ENCODE measurements around the gene EFNA5. TPM values are rescaled to one million over a fixed set of nuclear protein-coding genes. Genes with fewer than 3 reads are reported as not detected.
"Not testable (repeated sequence)": the region's sequence is repeated elsewhere in the genome, so short reads cannot be mapped to it uniquely, and the experiment has no call there.

Gene EFNA5
- total RNA-seq, 1 donor from 2014 or later: 0.23 TPM

DNA sequence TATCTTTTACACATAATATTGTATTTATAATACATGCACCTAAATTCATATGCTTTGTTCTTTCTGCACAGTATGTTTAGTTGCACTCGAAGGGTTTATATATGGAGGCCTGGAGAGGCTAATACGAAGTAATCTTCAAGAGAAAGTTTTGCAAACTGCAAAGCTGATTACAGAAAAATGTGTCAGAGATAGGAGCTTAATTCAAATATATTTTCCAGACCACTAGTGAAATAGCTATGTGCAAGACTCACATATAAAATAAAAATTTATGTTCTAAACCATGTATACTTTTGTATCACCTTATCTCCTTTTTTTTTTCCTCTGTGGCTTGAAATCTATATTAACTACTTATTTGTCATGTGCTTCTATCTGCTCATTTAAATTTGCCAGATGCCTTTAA is 313.8 kb downstream of the EFNA5 start:
- intact Hi-C loops (cut with micrococcal nuclease): no loop called here

GRCh38 chr5:107352576-107352975 is 318.2 kb downstream of the EFNA5 start:
- intact Hi-C loops (cut with micrococcal nuclease): no loop called here

GRCh38 chr5:107346580-107346979 is 324.2 kb downstream of the EFNA5 start:
- intact Hi-C loops (cut with micrococcal nuclease): not testable (repeated sequence)

- intact Hi-C loops (cut with micrococcal nuclease): no loop called here
Measured at GRCh38 chr5:107342371-107342770, 328.4 kb downstream of the EFNA5 start.

DNA sequence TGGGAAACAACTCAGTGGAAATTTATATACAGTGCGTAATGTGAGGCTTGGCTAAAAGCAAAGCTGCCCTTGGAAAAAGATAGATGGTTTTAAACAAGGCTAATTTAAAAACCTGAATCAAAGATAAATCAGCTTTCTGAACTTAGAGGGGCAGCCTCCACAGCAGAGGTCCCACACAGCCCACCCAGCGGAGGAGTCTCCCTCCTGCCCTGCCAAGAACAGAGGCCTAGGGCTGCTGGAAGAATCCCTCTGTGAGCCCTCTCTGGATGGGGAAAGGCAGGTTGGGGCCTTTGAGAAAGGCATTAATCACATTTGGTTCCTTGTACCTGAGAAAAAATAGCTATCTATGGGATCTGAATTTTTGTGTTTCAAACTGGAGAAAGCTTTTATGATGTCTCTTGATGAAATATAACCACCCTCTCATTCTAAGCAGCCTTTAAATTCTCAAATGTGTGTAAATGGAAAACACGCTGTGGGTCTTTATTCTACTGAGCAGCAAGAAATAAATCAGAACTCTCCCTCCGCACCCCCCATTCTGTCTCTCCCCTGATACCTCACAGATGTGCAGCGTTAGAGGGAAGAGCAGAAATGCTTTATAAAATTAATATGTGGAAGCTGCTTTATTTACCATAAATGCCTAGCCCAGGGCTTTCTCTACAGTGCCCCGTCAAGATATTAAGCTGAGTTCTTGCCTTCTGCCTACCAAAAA is 329.2 kb downstream of the EFNA5 start:
- intact Hi-C loops (cut with micrococcal nuclease): no loop called here

DNA sequence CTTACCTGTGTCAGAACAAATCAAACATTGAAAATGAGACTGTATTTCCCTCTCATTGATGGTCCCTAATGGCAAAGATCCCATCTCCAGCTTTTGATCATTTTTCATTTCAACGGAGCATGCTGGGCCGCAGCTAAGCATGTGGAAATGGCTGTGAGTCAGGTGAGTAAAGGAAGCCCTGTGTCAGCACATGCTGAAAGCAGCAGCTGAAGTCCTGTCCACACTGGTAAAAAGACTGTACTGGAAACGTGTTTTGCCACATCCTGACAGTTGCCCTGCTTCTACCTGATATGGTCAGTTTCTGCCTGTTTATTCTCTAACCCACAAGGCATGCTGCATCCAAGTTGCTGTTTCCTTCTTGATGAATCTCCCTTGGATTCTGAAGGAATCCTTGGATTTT is 330.1 kb downstream of the EFNA5 start:
- intact Hi-C loops (cut with micrococcal nuclease): no loop called here

- intact Hi-C loops (cut with micrococcal nuclease): no loop called here
Measured at GRCh38 chr5:107338335-107338734, 332.4 kb downstream of the EFNA5 start.

DNA sequence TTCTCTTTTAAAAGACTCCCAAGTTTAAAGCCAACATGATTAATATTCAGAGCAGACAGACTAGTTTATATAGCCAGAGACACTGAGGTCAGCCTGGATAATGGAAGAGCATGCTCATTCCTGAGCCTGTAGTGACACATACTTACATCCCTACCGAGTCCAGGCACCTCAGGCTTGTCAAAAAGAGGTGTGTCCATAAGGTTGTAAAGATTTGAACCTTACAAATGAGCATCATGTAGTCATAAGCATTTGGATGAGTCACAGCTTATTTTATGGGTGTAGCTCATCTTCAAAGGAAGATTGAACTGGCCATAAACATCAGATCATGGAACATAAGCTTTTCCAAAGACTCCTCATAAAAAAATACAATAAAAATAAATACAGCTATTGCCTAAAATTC is 333.5 kb downstream of the EFNA5 start:
- intact Hi-C loops (cut with micrococcal nuclease): no loop called here

DNA sequence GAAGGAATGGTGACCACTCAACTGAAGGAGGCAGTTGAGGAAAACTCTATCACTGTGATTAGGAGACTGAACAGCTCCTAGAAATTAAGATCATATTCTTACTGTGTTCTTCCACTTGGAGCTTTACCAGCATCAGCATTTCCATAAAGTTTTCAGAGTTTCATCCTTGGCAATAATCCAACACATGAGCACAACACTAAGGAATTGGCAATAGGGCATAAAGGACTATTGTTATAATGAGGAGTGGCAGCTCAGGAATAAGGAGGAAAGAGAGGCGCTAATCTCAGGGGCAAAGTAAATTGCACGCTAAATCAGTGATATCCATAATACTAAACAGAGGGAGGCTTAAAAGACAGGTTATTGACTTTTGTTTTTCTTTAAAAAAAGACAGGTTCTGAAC is 338.9 kb downstream of the EFNA5 start:
- intact Hi-C loops (cut with micrococcal nuclease): no loop called here

DNA sequence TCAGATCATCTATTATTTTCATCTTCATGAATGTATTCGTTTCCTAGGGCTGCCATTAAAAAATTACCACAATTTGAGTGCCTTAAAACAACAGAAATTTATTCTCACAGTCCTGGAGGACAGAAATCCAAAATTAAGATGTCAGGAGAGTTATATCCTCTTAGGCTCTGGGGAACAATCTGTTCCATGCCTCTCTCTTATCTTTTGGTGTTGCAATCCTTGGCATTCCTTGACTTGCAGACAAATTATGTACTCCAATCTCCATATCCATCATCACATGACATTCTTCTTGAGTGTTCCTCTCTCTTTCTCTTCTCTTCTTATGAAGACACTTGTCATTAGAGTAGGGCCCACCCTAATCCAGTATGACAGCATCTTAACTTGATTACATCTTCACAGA is 339.4 kb downstream of the EFNA5 start:
- intact Hi-C loops (cut with micrococcal nuclease): no loop called here

GRCh38 chr5:107330903-107331302 is 339.8 kb downstream of the EFNA5 start:
- intact Hi-C loops (cut with micrococcal nuclease): no loop called here

DNA sequence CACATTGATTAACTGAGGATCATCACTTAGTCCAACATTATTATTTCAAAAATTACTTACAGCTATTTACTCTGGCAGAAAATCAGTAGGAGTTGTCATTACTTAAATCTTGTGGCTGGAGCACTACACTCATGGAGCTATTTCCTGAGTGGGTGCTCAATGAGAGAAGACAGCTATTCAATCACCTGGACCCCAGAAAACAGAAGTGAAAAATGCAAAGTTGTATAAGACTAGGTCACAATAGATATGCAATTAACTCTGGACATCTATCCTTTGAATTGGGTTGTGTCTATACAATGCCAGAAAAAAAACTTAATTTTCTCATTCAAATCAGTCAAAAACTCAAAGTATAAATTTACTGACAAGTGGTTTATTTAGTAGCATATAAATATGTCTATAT is 340.9 kb downstream of the EFNA5 start:
- intact Hi-C loops (cut with micrococcal nuclease): no loop called here

All from T-helper 2 cell treated with Interferon-gamma antibody and Interleukin-4, amounts not matched to agents 100 ng/mL and 5 ng/mL, for 36 hours (primary cell).